GM21515 (cell line): ENCODE data around the gene BAIAP2L1.

Source experiments
- ATAC-seq: cut with Tn5 transposase; IDR thresholded peaks from one replicate; pipeline ENCODE4 v1.9.1; 2021; ENCODE audit not compliant: unreplicated experiment

BAIAP2L1 gene

DNA sequence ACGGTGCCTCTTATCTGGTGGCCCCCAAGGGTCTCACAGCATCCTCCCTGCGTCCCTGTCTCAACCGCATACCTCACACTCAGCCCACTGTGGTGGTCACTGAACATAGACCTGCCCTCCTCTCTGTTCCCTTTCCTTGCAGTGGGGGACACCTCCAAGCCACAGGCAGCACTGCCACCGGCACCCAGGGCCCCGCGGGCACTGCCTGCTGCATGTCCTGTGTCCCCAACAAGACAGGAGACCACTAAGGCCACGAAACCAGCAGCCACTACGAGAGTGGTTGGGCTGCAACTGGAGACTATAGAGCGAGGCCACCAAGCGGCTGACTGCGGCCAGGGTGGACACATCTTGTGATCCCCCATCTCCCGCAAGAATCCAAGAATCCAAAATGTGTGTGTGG, 104.1 kb downstream of the BAIAP2L1 start:
- no peak for ATAC-seq

GRCh38 chr7:98295467-98296192, 105.3 kb downstream of the BAIAP2L1 start:
- ATAC-seq: no peak

DNA sequence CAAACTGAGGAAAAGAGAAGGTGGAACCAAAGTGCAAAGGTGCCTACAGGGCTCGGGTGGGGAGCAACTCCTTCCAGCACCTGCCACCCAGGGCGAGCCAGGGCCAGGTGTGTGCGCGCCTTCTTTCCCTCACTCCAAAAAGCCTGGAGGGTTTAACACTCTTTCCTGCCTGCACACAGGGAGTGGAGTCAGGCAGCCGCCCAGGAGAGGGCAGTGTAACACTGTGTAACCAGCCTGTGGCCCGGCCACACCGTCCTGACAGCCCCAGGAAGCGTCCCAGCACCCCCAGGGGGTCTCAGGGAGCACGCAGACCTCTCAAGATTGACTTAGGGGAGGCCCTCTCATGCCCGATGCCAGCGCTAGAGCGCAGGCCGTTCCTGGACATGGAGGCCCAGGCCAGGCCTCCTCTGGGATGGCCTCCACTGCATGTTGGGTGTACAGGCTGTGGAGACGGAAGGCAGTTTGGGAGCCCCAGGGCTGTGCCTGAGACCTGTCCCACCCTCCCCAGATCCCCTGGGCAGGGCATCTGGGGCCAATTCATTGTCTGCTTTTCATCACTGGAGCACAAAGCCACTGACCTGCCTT, 106.0 kb downstream of the BAIAP2L1 start:
- peak; percentile 72 for ATAC-seq

DNA sequence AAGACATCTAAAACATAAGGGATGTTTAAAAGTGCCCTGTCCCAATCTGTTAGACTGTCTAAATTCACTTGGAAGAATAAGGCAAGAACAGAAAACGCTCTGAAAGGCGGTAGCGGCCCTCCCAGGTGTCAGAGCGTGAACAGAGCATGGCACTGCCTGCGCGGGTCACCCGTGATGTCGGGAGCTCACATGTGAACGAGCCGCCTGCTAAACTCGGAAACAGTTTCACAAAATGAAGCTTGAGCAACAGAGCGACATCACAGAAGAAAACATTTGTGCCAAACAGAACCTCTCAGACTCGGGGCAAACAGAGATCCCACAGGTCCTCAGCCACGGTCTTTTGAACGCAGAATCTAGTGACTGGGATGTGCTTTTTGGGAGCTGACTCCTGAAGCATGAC, 106.6 kb downstream of the BAIAP2L1 start:
- ATAC-seq: no peak

DNA sequence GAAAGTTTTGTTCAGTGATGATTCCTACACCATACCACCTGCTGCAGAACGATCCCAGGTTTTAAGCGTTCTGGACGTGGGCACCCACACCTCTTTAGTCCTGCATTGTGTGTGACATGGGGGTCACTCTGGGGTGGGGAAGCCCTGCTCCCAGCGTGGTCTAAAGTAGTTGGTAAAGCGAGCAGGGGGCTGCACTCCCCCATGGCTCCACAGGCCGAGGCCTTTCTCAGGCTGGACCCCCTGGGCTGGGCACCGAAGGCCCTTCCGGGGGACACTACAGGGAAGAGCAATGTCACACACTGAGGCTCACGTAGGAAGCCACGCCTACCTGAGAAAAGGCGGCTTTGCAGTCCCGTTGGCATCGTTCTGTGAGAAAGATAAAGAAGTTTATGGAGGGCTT, 107.1 kb downstream of the BAIAP2L1 start:
- ATAC-seq: no peak

- no peak for ATAC-seq
Measured at GRCh38 chr7:98293265-98293664, 107.6 kb downstream of the BAIAP2L1 start.

- no peak for ATAC-seq
Measured at GRCh38 chr7:98291717-98292116, 109.2 kb downstream of the BAIAP2L1 start.

DNA sequence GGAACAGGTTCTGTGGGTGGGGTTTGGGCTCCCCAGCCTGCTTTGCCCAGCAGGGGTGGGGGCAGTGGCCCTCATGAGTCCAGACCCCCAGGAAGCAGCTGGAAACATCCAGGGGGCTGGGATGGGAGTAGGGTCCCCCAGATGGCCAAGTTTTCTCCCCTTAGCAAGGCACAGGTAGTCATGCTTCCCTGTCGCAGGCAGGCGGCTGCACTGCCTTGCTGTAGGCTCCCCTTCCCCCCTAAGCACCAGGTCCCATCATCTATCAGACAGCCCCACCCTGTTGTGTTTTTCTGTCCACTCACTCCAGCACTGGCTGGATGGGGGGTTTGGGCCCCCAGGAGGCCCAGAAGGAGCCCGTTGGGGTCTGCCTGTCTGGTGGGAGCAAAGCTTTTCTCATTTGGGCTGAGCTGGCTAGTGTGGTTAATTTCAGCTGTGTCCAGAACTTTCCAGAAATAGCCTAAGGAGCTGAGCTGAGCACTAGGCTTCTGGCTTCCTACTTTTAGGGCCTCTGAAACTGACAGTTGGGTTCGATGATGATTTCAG, 111.5 kb downstream of the BAIAP2L1 start:
- no peak for ATAC-seq

DNA sequence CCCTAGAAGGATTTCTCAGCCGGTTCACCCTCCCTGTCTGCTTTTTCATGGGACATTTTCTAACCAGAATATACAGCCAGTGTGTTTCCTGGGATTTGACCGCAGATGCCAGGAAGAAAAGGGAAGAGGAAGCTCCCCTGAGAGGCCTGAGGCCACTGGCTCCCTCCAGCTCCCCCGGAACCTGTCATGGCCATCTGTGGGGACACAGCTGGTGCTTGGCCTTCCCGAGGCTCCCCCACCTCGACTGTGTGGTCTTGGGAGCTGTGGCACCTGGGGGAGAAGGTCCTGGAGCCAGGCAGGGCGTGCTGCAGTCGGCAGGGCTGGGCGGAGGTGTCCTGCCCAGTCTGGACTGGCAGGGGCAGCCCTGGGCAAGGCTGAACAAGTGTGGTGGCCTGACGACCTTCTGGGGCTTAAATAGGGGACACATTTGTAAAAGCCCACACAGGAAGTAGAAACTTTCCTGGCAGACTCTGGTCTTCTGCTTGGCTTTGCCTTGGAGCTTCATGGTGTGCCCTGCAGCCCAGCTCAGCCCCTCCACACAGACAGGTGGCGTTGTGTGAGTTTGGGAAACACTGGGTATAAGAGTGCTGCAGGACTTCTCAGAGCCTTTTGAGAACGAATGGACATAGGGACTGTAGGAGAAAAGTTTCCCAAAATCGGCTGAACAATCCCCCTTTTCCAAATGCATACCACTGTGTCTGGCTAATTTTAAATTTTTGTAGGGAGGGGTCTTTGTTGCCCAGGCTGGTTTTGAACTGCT, 112.6 kb downstream of the BAIAP2L1 start:
- ATAC-seq: no peak

- ATAC-seq: no peak
Measured at GRCh38 chr7:98287486-98287959, 113.4 kb downstream of the BAIAP2L1 start.

GRCh38 chr7:98286701-98287485, 114.0 kb downstream of the BAIAP2L1 start:
- ATAC-seq: no peak

GRCh38 chr7:98286093-98286539, 114.8 kb downstream of the BAIAP2L1 start:
- no peak for ATAC-seq

GRCh38 chr7:98285157-98286092, 115.5 kb downstream of the BAIAP2L1 start:
- ATAC-seq: no peak

DNA sequence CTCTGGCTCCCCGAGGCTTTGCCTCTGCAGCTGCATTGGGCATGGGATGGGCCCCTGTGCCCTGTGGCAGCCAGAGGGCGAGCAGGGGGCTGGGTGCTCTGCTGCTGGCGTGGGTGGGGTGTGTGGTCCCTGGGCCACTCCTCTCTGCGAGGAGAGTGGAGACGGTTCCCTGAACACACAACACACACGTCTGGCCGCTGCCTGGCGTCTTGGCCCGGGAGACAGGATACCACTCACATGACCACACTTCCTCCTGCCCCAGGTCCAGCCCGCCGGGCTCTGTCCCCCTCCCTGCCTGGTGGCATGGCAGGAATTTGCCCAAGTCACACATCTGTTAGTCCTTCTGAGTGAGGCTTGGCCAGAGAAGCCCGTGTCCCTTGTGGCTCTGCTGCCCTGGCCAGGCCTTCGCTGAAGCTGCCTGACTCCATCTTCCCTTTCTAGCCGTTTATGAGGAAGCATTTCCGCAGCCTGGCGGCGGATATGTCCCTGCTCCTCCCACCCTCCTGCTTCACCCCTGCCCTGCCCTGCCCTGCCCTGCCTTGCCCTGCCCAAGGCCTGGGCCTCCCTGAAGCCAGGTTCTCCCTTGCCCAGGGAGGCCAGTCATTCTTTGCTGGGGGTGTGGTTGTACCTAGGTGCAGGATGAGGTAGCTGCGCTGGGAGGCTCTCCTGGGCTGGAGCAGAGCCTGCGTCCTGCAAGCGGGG, 116.4 kb downstream of the BAIAP2L1 start:
- no peak for ATAC-seq

DNA sequence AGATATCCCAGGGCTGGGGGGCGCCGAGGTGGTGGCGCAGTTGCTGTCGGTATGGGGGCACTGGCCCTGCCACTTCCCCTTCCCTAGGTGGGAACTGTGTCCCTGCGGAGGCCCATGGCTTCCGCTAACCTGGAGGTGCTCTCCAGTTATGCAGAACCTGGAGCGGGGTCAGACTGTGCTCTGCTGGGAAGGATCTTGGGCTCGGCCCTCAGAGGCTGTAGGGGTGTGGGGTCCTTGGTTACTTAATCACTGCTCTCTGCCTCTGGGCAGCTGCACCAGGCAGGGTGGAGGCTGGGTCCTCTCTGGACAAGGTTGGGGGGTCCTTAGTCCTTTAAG, 117.0 kb downstream of the BAIAP2L1 start:
- no peak for ATAC-seq

DNA sequence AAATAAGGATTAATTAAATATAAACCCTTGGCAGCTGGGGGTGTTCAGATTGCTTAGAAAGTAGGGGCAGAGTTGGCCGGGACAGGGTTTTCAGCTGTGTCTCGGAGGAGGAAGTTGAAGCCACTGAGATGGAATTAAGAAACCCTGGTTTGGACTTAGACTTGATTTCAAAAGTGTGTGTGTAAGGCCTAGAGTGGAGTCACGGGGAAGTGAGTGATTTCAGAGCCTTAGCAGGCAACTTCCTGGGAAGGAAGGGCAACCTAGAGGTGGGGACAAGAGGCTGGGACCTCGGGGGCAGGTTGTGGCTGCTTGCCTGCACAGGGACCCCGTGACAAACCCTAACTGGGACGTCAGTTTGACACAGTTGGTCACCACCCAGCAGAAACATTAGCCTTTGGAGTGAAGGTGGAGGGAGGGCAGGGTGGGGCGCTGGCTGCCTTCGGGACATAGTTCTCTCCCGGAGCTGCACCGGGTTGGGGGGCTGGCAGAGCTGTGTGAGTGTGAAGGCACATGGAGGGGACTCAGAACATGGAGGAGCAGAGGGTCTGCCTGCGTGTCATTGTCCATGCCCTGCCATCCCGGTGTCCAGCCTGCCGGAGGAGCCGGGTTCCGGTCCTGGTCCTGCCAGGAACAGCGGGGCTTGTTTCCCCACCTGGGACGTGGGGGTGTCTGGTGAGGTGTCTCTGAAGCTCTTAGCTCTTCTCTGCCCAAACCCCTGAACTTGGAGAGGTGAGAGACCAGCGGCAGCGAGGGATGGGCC, 117.6 kb downstream of the BAIAP2L1 start:
- no peak for ATAC-seq

- no peak for ATAC-seq
Measured at GRCh38 chr7:98282703-98283102, 118.2 kb downstream of the BAIAP2L1 start.

DNA sequence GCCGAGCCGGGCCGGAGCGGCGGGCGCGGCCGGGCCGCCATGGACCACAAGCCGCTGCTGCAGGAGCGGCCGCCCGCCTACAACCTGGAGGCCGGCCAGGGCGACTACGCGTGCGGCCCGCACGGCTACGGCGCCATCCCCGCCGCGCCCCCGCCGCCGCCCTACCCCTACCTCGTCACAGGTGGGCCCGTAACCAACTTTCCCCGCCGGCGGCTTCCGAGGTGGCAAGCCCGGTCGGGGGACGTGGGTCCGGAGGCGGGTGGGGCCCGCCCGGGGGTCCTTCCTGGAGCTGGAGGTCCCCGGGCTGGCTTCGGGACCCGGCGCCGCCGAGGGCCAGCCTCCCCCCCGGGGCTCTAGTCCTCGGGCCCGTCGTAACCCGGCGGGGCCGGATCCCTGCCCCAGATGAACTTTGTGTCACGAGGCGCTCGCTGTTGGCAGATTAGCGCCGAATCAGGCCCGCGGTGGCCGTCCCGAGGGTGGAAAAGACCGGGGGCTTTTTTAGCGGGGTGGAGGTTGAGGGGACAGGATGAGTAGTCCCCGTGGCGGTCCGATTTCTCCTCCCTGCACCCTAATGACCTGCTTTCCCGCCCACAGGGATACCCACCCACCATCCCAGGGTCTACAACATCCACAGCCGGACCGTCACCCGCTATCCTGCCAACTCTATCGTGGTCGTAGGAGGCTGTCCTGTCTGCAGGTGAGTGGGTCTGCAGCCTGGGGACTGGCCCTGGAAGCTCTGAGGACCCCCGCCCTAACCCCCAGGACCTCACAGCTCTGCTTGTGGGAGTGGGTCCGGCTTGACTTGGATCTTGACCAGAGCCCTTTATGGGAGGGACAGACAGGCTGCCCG, 118.9 kb downstream of the BAIAP2L1 start:
- peak; percentile 33 for ATAC-seq
